Thoracic aorta endothelial cell (primary cell): ENCODE measurements around the gene ERFL. TPM values are rescaled to one million over a fixed set of nuclear protein-coding genes. Genes with fewer than 3 reads are reported as not detected.

Source experiments
- small RNA-seq: library from RNA; depleted of rRNA; stranded (forward); fragments of <200 nt; gene quantifications from one replicate; pipeline ENCODE3, GENCODE V24; 2012
- total RNA-seq: library from RNA; depleted of rRNA; stranded (reverse); fragments of >200 nt; gene quantifications from 2 replicates; pipeline ENCODE4 v1.2.3, GENCODE V29; 2012

The ERFL gene
- not detected in 2 replicates for total RNA-seq

DNA sequence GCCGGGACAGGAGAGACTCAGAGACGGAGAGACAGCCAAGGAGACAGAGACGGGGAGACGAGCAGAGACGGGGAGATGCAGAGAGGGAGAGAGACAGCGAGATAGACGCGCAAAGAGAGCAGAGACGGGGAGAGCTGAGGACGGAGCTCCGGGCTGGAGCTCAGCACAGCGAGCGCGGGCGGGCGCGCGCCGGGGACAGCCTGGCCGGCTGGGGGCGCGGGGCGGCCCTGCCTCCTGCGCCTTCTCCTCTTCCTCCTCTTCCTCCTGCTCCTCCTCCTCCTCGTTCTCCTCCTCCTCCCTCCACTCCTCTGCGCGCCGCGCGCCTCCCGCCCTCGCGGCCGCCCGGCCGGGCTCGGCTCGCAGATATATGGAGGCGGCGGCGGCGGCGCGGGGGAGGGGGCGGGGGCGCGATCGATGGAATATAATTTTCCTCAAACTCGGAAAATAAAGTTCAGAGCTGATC lies at the start of gene ERFL:
Gene ERFL, minus strand, starts transcription at position 229 of the 463 bp plus-strand sequence. CDS start 15,530 bp downstream, outside the sequence.

DNA sequence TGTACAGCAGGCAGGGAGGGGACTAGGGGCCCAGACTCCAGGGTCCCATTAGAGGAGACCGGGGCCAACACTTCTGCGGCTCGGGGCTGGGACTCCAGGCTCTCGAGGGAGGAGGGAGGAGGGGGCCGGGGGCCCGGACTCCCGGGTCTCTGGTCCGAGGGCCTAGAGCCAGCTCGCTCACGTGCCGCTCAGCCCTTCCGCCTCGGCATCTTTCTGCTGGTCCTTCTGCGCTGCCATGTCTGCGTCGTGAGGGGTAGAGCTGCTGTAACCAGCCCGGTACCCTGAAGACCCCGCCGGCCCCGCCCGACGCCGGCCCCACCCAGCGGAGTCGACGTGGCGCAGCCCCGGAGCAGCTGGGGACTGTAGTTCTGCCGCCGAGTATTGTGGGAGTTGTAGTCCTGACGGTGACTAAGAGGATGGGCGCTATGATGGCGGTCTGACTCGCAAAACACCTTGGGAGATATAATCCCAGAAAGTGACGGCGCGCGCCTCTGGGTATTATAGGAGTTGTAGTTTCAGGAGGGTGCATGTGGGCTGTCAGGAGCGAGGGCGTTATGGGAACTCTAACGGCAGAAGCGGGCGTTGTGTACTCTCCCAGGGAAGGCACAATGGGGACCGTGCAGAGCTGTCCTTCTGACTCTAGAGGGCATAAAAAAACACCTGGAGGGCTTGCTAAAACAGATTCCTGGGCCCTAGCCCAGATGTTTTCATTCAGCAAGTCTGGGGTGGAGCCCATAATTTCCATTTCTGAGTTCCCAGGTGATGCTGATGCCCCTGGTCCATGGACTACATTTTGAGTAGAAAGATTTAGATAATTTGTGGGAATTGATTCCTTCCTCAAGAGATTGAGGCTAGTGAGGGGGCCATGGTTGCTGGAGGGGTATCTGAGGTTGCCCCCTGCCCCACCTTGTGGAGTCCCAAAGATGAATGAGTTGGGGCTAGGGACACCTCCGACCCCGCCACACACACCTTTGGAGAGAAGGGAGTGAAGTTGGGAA lies 31.1 kb upstream of the ERFL start, which contains the start of gene RABAC1:
Gene RABAC1, minus strand, starts transcription at position 266 of the 998 bp plus-strand sequence. Its CDS starts 29 bp downstream, at position 237.

DNA sequence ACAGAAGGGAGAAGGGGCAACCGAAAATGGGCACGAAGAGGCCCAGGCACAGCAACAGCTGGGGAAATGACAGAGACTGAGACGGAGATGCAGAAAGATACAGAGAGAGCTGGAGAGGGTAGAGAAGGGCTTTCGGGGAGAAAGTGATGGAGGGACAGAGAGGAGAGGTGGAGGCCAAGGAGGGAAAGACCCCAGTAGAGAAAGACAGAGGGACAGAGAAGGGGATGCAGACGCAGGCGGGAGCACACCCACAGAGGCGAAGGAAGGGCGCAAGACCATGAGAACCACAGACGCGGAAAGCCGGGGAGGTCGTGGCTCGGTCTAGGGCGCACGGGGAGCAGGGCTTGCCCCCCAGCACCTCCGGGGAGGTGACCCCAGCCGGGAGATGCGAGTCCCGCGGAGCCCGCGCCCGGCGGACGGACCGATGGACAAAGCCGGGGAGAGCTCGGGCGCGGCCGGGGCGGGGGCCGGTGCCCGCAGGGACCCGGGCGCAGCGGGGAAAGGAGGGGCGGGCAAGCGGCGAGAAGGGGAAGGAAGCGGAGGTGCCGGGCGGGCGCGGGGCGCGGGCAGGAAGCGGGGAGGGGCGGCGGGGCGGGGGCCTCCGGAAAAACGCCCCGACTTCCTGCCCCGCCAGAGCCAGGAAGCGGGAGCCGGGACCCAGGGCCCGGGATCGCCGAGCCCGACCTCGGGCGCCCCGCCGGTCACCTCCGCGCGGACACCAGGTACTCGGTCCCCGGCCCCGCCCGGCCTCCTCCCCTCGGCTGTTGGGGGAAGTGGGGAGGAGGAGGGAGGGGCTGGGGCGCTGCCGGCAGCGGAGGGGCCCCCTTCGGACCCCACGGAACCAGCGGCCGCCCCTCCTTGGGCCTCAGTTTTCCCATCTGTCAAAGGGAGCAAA lies 45.4 kb downstream of the ERFL start, which contains the start of gene ARHGEF1:
Gene ARHGEF1, plus strand, starts transcription at position 617 of the 895 bp plus-strand sequence. CDS start 4,899 bp downstream, outside the sequence.

DNA sequence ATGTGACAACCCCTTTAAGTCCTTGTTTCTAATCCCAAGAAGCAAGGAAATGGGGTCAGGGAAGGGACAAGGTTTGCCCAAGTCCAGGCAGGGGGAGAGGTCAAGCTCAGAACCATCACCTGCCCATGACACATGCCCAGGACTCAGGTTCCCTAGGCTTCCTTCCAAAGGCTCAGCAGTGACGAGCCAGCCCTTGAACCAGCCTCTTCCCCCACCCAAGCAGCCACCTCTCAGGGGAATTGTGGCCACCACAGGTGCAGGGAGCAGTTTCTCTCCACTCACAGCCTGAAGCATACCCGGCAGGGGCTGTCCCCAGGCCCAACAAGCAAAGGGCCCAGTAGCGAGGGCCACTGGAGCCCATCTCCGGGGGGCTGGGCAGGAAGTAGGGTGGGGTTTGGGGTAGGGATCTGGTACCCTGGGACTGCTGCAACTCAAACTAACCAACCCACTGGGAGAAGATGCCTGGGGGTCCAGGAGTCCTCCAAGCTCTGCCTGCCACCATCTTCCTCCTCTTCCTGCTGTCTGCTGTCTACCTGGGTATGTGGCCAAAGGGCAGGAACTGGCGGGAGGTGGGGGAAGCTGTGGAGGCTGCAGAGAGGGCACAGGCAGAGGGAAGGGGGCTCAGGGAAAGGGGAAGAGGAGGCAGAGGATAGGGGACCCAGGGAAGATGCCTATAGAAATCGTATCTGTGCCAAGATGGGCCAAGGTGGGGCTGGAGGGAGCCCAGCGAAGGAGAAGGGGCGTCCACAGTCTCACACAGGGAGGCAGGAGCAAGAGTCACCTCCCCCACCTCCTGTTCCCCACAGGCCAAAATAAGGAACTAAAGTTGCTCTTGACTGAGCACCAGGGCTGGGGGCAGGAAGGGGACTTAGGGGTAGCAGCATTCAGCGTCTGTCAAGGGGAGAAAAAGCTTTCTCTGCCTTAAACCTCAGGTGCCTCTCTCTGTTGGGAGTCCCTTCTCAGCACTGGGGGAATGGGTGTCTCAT lies 51.1 kb downstream of the ERFL start, which contains the start of gene CD79A:
Gene CD79A, plus strand, starts transcription at position 433 of the 986 bp plus-strand sequence. Its CDS starts 26 bp downstream, at position 459.

DNA sequence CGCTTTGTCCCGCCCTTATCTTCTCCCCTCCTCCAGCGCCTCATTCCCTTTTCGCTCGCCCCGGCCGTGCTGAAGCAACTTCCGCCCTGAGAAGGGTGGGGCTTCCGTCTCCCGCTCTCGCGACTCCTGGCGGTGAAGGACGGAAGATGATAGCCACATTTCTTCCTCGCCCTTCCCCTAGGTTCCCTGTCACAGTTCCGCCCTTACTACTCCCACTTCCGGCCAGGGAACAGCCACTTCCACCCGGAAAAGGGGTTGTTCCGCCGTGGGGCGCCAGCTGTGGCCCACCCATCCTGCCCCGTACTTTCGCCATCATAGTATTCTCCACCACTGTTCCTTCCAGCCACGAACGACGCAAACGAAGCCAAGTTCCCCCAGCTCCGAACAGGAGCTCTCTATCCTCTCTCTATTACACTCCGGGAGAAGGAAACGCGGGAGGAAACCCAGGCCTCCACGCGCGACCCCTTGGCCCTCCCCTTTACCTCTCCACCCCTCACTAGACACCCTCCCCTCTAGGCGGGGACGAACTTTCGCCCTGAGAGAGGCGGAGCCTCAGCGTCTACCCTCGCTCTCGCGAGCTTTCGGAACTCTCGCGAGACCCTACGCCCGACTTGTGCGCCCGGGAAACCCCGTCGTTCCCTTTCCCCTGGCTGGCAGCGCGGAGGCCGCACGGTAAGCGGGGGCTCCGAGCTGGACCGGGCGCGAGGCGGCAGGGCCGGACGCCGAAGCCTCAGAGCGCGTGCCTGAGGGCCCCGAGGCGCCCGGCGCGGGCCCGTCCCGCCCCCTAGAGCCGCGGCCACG lies 68.4 kb downstream of the ERFL start, which contains the start of gene RPS19:
Gene RPS19, plus strand, starts transcription at position 638 of the 801 bp plus-strand sequence. CDS start 520 bp downstream, outside the sequence.

Small RNA genes within 50 kb of the gene (small RNA-seq; reads per million reads assigned to genes)
- 0.28 reads per million for gene MIR6797

Other genes with a start within 250 kb of the ERFL start
- not detected in 2 replicates for gene CEACAM7, start 240.2 kb downstream of the ERFL start, total RNA-seq
- not detected in 2 replicates for gene CEACAM5, start 219.8 kb downstream of the ERFL start, total RNA-seq
- gene CEACAM6, start 172.9 kb downstream of the ERFL start, total RNA-seq = not detected in 2 replicates
- gene CEACAM3, start 131.9 kb downstream of the ERFL start, total RNA-seq = not detected in 2 replicates
- not detected in 2 replicates for gene LYPD4, start 83.8 kb downstream of the ERFL start, total RNA-seq
- not detected in 2 replicates for gene DMRTC2, start 83.4 kb downstream of the ERFL start, total RNA-seq
- 922 and 1,155 TPM in 2 replicates for gene RPS19, start 68.2 kb downstream of the ERFL start, total RNA-seq
- gene CD79A, start 51.2 kb downstream of the ERFL start, total RNA-seq = 0.13 TPM in 1 of 2 replicates, not detected in the other
- 51.7 and 62.0 TPM in 2 replicates for gene ARHGEF1, start 45.3 kb downstream of the ERFL start, total RNA-seq
- gene RABAC1, start 30.9 kb upstream of the ERFL start, total RNA-seq = 67.9 and 89.9 TPM in 2 replicates
- 0.07 and 0.13 TPM in 2 replicates for gene ATP1A3, start 65.8 kb upstream of the ERFL start, total RNA-seq
- gene GRIK5, start 141.8 kb upstream of the ERFL start, total RNA-seq = 0.27 and 5.8 TPM in 2 replicates
- gene ZNF574, start 147.7 kb upstream of the ERFL start, total RNA-seq = 11.0 and 14.8 TPM in 2 replicates
- gene POU2F2, start 204.0 kb upstream of the ERFL start, total RNA-seq = 0.40 and 1.1 TPM in 2 replicates